SHP77 (cell line): ENCODE data around the gene RHBG.
A peak's percentile ranks its signal among the peaks of the same experiment; 100 is the strongest.

ENCODE experiments used
- DNase-seq, 2 experiments: peaks; one replicate each; lab custom pipeline; 2025; lab: John Stamatoyannopoulos, UW

The RHBG gene

DNA sequence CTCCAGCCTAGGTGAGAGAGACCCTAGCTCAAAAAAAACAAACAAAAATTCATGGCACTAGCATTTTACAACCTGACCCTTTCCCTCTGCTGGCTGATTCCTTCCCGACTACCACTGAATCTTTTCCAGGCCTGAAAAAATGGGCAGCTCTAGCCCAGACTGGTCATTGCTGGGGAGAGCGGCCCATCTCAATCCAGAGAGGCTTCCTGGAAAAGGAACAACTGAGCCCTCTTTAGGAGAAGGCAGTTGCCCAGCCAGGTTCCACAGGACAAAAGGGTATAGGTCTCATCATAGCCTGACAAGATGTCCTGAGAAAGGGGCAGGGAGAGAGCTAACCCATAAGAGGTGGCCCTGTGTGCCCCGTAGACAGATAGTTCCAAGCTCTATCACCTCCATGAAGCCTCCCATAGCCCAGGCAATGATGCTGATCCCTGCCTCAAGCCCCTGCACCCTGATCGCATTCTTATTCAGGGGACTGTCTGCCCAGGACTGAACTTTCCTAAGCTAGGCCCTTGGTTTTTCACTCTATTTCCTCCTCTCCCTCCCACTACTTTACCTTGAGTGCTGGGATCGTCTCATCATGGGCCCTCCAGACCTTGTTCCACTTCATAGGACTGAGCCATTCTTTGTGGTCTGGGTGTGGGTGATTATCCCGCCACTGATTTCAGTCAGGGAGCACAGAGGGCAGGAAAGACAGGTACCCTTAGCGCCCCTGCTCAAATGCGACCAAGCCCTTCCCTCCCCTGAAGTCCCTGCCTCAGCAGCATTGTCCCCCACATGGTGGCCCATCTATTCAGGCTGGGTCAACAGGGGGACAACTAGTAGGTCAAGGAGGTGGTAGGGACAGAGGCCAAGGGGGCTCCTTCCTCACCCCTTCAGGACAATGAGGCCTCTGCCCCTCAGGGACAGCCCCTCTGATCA lies 18.2 kb downstream of the RHBG start:
- DNase-seq: no peak

DNA sequence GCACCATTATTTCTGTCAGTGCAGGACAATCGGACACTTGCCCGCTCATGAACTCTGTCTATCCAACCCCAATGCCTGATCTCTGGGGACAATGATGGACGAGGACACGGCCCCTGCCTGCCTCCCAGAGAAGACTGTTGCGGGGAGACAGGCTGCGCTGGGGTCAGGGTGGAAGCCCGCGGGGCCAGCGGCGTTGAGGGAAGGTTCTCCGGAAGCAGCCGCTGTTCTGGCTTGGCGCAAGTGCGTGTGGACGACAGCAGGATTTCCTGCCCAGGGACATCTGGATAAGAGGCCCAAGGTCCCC lies 18.8 kb downstream of the RHBG start:
- DNase-seq: no peak

DNA sequence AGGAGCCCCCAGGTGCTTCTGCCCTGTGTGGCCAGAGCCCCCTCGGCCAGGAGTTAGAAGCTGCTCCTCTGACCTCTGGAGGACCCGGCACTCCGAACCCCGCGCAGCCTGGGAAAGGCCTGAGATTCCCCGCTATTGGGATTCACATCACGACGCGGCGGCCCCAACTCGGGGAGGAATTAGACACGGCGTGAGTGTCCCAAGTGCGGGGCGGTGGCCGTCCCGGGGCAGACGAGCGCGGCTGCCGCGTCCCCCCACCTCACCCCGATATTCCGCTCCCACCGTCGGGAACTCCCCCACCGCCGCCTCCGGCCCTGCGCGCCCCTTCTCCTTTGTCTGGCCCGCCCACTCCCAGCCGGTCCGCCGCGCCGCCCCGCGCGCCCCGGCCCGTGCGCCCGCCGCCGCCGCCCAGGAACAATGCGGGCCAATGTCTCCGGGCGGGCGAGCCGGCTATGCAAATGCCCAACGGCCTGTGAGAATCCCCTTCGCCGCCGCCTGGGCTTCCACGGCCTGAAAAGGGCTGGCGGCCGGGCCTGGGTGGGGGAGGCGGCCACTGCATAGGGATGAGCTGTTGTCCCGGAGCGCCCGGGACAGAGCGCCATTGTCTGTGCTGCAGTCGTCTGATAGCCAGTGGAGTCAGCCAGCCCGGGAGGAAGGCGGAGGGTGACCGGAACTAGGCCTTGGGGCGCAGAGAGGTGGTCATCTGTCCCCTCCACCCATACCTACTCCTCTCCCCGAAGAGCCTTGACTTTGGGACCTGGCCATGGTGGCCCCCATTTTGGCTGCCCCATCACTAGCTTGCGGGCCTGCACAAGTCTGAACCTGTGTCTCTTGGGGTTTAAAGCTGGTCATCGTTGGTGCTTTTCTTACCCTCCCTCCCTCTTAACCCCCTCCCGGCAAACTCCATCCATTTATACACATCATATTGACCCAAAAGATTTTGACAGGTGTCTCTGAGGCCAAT lies 19.4 kb downstream of the RHBG start:
- no peak for DNase-seq

DNA sequence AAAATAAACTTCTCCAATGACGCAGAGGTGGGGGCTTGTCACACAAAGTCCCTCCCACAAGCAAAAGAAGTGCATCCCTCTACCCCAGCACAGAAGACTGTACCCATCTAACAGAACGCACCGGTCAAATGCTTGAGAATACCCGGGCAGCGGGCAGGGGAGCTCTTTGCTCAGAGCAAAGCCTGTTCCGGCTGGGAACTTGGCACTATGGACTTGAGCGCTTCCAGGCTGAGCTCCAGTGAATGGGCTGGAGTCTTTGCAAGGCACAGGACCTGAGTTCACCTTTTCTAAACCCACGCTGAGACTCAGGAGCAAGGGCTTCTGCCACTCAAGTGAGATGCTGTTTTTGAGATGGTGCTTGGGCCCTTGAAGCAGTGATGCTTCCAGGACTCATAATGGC lies 20.3 kb downstream of the RHBG start:
- no peak for DNase-seq

DNA sequence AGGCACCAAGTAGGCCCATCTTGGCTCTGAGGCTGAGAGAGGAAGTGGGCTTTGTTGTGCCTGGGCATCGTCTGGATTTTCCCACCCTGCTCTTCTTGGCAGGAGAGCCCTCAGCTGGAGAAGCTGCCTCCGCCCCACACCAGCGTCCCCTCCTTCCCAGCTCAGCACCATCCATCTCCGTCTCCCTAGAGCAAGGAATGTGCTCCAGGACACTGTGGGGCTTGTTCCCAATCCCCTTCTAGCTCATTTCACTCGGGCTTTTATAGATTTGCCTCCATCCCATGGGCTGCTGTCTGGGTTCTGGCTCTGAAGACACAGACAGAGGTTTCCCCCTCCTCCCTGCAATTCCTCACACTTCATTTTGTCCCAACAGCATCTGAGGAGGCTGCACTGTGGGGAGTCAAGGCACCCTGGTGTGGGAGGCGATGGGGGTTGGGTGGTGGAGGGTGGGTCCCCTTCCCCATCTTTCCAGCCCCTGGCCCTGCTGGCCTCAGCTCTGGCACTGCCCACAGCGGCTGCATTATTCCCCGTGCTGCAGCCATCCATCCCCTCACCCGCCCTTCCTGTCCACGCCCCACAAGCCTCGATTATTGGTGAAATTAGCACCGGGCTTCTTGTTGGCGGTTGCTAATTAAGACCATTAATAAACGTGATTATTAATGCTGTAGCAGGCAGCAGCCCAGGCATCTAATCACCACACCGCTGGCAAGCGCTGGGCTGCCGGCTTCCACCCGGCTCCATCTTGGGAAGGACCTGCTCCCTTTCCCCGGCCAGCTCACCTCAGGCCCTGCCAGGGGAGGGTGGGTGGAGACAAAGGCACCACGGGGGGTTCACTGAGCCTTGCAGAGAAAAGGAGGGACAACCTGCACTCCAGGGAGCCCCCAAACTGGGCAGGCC lies 21.7 kb downstream of the RHBG start:
- DNase-seq: no peak

DNA sequence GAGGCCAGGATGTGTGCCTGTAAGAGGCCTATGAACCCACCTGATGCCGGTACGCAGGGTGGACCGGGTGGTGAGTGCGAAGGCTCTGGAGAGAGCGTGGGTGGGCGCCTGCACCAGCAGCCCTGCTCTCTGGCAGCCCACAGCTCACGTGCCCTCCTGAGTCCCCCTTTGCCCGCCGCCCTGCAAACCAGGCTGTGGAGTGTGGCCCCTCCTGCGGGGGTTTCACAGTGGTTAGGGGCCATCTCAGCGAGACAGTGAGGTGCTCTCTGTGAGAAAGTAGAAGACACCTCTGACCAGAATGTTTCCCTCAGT lies 22.3 kb downstream of the RHBG start:
- DNase-seq: no peak

DNA sequence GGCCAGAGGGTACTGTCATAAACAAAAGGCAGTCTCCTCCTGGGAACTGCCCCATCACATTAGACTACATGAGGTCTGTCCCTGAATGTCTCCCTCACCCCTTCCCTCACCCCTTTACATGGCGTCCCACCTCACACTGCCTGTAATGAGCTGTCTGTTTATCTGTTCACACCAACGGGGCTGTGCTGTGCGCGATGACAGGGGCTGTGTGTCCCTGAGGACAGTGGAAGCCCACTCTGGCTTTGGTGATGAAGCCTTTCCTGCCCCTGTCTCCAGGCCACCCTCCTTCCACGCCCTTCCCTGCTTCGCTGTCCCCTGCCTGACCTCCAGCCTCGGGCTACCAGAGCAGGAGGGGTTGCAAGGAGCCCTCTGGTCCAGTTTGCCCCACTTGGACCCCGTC lies 22.7 kb downstream of the RHBG start:
- DNase-seq: no peak

DNA sequence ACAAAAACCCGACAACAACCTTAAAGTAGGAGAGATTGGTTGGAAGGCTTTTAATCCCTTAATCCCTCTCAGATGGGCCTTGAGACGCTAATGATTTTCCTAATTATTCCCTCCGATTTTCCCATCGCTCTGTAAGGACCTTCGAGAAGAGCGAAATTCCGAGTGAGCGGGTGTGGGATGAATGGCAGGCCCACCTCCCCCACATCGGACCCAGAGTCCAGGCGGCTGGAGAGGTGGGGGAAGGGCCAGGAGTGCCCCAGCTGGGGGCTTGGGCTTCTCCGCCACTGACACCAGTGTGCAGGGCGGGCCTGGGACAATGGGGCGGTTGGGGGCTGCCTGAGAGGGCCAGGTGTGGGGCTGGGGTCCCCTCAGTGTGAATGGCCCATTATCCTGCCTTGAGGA lies 23.4 kb downstream of the RHBG start:
- no peak for DNase-seq

DNA sequence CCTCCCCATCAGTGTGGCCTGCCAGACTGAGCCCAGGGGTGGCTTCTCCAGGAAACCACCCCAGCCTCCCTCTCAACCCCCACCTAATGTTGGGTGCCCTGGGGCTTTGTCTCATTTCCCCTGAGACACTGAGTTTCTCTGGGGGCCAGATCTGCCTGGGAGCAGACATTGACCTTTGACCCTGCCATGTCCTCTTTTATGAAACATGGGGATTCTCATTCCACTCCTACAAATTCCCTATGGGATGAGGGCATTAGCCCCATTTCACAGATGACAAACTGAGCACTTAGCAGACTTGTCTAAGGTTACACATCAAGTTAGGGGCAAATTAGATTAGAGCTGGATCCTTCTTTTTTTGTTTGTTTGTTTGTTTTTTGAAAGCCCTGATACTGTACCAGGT lies 24.1 kb downstream of the RHBG start:
- no peak for DNase-seq

DNA sequence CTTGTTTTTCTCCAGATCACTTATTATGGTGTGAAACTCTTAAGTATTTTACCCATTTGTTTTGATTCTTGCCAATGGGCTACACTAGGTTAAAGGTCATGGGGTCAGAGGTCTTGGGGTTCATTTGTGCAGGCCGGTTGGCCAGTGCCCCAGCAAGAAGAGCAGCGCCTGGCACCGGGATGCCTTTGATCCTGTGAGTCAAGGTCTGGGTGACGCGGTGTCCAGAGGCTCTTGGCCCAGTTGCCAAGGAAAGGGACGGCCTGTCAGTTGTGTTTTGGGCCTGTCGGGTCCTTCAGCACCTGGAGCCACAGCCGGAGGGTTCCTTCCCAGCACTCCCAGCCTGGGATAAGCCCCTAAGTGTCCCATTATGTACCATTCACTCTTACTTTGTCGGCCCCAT lies 25.1 kb downstream of the RHBG start:
- DNase-seq: no peak

DNA sequence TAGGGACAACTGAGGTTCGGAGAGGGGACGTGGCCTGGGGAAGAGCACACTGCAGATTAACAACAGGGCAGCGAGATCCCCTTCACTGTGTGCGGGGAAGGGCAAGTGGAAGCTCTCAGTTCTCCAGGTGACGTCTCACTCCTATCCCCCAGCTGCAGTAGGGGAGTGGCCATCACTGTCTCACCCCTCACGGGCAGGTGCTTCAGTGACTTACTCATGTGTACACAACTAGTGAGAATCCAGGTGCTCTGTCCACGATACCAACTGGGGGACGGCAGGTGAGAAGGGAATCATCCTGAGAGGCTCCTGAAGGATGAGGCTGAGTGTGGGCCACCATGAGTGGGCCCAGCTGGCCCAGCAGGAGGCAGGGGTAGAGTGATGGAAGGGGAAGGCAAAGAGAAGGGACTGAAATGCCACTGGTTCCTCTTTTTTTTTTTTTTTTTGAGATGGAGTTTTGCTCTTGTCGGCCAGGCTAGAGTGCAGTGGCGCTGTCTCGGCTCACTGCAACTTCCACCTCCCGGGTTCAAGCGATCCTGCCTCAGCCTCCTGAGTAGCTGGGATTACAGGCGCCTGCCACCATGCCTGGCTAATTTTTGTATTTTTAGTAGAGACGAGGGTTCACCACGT lies 25.9 kb downstream of the RHBG start:
- peak; percentile 85 to 90 for DNase-seq

DNA sequence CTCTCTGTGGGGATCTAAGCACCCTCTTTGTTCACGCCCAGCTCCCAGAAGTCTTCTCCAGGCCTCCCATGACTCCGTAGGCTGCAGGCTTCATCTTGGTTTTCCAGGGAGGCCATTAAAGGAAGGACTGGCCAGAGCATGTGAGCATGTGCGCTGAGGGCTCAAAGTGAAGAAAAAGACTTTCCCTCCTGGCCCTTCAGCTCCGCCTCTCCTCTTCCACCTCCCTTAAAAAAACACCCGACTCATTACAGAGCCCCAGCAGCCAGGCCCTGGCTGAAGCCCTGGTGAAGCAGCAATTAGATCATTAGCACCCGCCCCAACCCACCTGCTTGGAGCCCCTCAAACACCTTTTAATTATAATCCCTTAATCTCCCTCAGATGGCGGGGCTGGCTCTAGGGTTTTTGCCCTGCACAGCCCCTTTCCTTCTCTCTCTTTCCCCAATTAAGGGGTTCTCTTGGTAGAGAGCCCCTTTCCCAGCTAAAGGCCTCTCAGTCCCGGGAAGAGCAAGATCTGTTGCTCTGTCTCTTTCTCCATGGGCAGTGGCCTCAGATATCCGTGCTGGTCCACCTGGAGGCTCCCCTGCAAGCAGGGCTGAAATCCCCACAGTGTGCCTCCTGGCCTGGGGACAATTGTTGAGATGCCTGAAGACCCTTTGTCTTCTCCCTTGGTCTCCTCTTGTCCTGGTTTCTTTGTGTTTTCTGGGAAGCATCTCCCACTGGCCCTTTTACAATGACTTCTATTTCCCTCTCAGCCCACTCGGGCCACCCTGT lies 30.5 kb downstream of the RHBG start:
- DNase-seq: no peak

DNA sequence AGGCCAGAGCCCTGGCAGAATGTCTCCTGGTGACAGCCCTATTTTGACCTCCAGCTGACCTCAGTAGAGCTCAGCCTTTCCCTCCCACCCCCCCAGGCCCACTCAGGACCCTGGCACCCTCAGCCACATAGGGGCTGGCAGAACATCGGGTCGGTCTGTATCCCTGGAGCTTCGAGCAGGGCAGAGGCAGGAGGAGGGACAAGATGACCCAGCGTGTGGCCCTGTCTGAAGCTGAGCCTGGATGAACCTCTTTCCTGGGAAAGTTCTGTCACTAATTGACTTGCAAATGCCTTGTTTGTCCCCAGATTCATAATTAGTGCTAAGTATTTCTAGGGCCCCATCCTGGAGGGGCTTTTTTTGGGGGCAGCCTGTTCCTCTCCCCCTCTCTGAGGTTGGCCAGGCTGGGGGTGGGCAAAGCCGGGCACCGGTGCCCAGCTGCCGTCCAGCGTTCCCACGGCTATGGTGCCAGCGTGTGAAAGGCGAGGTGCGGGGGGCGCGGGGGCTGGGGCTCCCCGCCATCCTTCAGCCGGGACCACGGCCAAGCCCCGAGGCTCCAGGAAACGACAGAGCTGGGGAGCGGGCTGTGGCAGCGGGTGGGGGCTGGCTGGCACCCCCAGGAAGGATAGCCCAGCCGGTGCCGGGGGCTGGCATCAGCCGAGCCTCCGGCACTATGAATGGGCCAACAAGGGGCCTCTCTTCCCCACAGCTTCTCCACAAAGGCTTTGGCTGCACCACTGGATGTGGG lies 31.4 kb downstream of the RHBG start:
- DNase-seq: no peak

DNA sequence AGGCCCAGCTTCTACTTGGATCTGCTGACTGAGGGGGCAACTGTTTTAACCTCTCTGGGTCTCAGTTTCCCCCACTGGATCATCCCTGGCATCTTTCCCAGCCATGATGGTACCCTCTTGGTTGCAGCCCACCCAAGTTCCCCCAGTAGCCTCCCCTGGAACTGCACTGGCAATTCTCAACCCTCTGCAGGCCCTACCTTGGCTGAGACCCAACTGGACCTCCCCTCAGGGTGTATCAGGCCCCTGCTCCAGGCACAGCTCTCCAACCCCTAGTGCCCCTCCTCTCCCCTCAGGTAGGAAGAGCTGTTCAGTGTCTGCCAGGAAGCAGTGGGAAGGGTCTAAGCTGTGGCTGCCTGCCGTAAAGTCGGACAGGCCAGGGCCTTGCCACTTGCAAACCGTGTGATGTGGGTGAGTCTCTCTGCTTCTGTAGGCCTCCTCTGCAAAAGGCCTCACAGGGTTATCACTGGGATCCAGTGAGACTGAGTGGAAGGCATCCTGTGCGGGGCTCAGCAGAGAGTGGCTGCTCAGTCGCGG lies 32.1 kb downstream of the RHBG start:
- DNase-seq: no peak

DNA sequence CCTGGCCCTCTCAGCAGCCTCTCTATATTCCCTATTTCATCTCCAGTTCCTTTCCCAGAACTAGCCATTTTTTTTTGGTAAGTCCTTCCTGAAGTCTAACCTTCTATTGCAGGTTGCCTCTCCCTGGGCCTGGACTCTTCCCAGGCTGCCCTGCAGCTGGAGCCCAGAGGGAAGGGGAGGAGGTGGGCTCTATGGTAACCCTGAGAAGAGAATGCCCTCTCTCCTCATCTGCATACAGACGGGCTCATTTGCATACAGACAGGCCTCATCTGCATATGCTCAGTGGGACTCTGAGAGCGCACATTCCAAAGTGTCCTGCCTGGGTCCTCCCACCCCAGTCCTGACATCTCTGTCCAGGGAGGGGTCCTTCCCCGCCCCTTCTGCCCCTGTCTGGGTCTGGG lies 32.7 kb downstream of the RHBG start:
- DNase-seq: no peak

DNA sequence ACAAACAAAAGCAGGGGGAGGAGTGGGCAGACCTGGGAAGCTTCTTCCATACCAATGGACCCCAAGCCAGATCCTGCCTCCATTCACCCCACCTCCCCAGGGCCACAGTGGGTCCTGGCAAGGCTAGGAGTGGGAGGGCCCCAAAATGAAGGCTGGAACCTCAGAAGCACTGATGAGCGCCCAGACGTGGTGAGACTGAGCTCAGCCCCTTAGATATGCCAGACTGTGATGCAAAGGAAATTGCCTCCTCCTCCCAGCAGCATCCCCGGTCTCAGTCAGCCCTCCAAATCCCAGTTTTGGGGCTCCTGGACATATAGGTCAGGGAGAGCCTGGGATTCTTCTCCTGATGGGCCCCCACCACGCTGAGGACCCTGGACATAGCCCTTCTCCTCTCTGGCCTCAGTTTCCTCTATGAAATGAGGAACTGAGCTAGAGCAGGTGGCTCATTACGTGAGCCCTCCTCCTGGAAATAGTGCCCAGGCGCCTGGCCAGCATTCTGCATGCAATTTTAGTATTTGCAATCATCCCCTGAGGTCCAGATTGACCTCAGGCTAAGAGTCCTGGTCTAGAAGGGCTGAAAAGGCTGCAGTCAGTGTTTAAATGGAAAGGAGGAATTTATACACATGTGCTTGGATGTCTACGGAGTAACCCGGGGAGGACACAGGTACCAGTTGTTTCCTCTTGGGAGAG lies 33.5 kb downstream of the RHBG start:
- DNase-seq: no peak

DNA sequence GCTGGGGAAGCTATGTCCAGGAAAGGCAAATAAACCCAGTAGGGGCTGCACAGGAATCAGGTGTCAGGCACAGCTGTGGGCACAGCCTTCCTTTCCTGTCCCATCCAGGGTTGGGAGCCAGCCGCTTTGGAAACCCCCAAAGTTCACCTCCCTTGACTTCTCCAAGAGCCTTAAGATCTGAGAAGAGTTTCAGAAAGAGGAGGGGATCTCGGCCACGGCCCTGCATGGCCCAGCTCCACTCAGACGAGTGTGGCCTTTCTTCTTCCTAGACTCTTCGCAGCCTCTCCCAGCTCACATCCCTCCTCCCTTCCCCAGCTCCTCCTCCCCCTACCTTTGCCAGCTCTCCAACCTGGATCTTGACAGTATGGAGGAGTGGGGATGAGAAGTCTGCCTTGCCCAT lies 36.7 kb downstream of the RHBG start:
- DNase-seq: no peak

DNA sequence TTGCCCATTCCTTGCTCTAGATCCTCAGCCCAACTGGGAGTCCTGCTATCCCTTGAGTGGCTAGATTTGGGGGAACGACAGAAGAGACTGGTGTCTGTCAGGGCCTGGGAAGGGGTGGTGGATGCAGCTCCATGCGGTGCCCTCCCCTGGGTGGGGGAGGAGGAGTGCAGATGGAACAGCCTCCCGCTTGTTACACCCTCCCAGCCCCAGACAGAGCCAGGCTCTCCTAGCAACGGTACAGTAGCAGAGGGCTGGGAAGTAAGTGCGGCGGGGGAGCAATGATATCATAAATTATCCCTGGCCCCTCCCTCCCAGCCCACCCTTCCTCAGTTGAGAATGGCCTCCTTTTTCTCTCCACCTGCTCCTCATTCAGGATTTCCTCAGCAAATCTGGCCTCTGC lies 37.2 kb downstream of the RHBG start:
- DNase-seq: no peak

DNA sequence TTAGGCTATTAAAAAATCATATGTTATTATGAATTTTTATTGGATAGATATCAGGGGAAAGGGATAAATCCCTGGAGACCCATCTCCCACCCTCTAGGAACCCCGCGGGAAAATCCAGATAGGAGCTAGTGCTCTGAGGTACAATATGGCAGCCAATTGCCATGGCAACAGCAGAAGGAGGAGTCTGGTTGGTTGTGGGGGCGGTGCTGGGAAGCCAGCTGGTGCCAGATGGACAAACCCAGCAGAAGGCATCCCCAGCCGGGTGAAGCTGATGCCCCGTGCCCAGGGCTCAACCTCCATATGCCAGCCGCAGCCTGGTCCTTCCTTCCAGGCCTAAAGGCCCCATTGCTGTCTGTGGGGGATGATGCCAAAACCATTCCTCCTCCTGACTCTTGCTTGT lies 38.3 kb downstream of the RHBG start:
- DNase-seq: no peak
